ENCODE measurements around the gene SEZ6L. TPM values are rescaled to one million over a fixed set of nuclear protein-coding genes. Genes with fewer than 3 reads are reported as not detected.
A peak's percentile ranks its signal among the peaks of the same experiment; 100 is the strongest.

The SEZ6L gene
- total and polyA plus RNA-seq, 10 of the 15 experiments (the other 5 are each of a cell fraction or from before 2014, with no cell fraction given) = not detected

- SMC1A ChIA-PET (ENCODE audit: uncharacterized antibody, unreplicated experiment) = no interaction called here
- H3K27ac ChIP-seq (ENCODE audit: control insufficient read depth, insufficient read depth) = no peak overlapping the region
Observed at GRCh38 chr22:26134654-26135330, 34.5 kb upstream of the SEZ6L start.

More at GRCh38 chr22:26134654-26135330, 34.5 kb upstream of the SEZ6L start:
- H3K4me1 ChIP-seq (ENCODE audit: control insufficient read depth, insufficient read depth, low read length) = no peaks in the 10 kb centered on the region
- H3K4me2 ChIP-seq (ENCODE audit: control insufficient read depth, insufficient read depth) = no peak overlapping the region
- no peaks in the 10 kb centered on the region for H3K79me2 ChIP-seq (ENCODE audit: control insufficient read depth, insufficient read depth, low read length)
- BruUV-seq (replicated peaks) = no TSS peak
- no peaks in the 10 kb centered on the region for H3K36me3 ChIP-seq (ENCODE audit: control insufficient read depth in 2 of 2, insufficient read depth in 2 of 2, low read length in 1 of 2)
- ATAC-seq (no peak), DNase-seq (ENCODE audit: low read depth, low spot score) (no peak), FAIRE-seq (no peak)
- WGBS (ENCODE audit: insufficient coverage, insufficient replicate concordance, low lambda C conversion rate, missing lambda C conversion rate) = 22% methylated on average over 7 of the region's 7 CpGs
- no peaks in the 10 kb centered on the region for H3K9me3 ChIP-seq (replicated peaks; ENCODE audit: control insufficient read depth, insufficient read depth, low read length)
- no peak overlapping the region for H3K9ac ChIP-seq (ENCODE audit: control insufficient read depth, insufficient read depth, low read length)
- no peak overlapping the region for H2AFZ ChIP-seq (ENCODE audit: control insufficient read depth, low read depth, low read length)
- CTCF ChIA-PET = interaction anchor here (0.6 kb wide), 2 partner anchors 9 to 195 kb away, joined by 3 read pairs; no protein-coding TSS in a partner anchor
- in situ Hi-C loops (cut with MboI) (no loop called here), intact Hi-C loops (cut with micrococcal nuclease; ENCODE audit: unreplicated experiment) (no loop called here)
- peak; percentile 40 for TF ChIP-seq RAD21 (IDR thresholded peaks at IDR 0.05; ENCODE audit: insufficient read depth, low read depth, low read length)
- TF ChIP-seq ELK1 (IDR thresholded peaks at IDR 0.05; ENCODE audit: low read depth, low read length) = no peak
- TF ChIP-seq CTCF (IDR thresholded peaks at IDR 0.05 in 2 of 3, conservative IDR thresholded peaks at IDR 0.05 in 1 of 3; ENCODE audit: control insufficient read depth in 2 of 3, extremely low read depth in 1 of 3, insufficient read depth in 1 of 3, low read depth in 3 of 3, low read length in 3 of 3) = peak; percentile 28 to 46 (median 38); a peak in 4 of 6 replicates
- no peak for TF ChIP-seq MLLT1 (IDR thresholded peaks at IDR 0.05)
- no peak for TF ChIP-seq ZNF592 (IDR thresholded peaks at IDR 0.05)
- TF ChIP-seq ZNF622 (IDR thresholded peaks at IDR 0.05) = no peak
- no peak overlapping the region for H3K4me3 ChIP-seq
- no peaks in the 10 kb centered on the region for H4K20me1 ChIP-seq (ENCODE audit: control insufficient read depth, insufficient read depth)
- peaks cover under 1 to 6% of the 10 kb centered on the region in 2 experiments; a peak in 3 of 4 replicates for H3K27me3 ChIP-seq (replicated peaks in 1 of 2; ENCODE audit: control insufficient read depth in 2 of 2, insufficient read depth in 2 of 2, low read length in 1 of 2)
- POLR2A ChIA-PET = no interaction called here
- RAD21 ChIA-PET (ENCODE audit: unreplicated experiment) = no interaction called here
